H1 (cell line): ENCODE data around the gene SPTBN4. TPM values are rescaled to one million over a fixed set of nuclear protein-coding genes. Genes with fewer than 3 reads are reported as not detected.

Experiments used
- BCL11A ChIP-seq, 2 experiments: IDR thresholded peaks; one replicate each; pipeline ENCODE4 v1.6.1; 2011; ENCODE audit warnings: low read depth in 2 of 2, low read length in 2 of 2, mild to moderate bottlenecking in 2 of 2
- CHD7 ChIP-seq: fragments of 300-600 bp; sonication (generic); IDR thresholded peaks from 2 replicates; pipeline ENCODE4 v1.7.1; 2012; ENCODE audit warnings: low read length, moderate library complexity, mild to moderate bottlenecking, inconsistent platforms; ENCODE audit not compliant: insufficient replicate concordance
- CREB1 ChIP-seq: IDR thresholded peaks from 2 replicates; pipeline ENCODE4 v1.6.1; 2012; ENCODE audit warnings: inconsistent platforms
- SIX5 ChIP-seq: IDR thresholded peaks from 2 replicates; pipeline ENCODE4 v1.6.1; 2011; ENCODE audit warnings: mild to moderate bottlenecking, low read depth, low read length
- TCF12 ChIP-seq: IDR thresholded peaks from 2 replicates; pipeline ENCODE4 v1.6.1; 2011; ENCODE audit warnings: low read depth, mild to moderate bottlenecking, low read length
- YY1 ChIP-seq: IDR thresholded peaks from 2 replicates; pipeline ENCODE4 v1.6.1; 2011; ENCODE audit warnings: low read depth, mild to moderate bottlenecking, low read length
- polyA plus RNA-seq, 7 experiments: library from polyadenylated mRNA; depleted of rRNA in 3 of 7; stranded (reverse) in 5 of 7; unstranded in 2 of 7; fragments of >200 nt in 5 of 7; fragments of 200-250 nt in 2 of 7; gene quantifications; 1 replicate in 5 of 7; 2 replicates in 1 of 7; 4 replicates in 1 of 7; pipeline versions ENCODE4 v1.2.1 to v1.2.3, GENCODE V29; 2011 to 2013; ENCODE audit warnings: missing spikeins in 2 of 7, mixed read lengths in 2 of 7
- total RNA-seq: library from RNA; stranded (reverse); fragmentation: NEBNext Ultra II Directional; extraction: Animal tissue kit (Norgen Biotek cat#: 25700); gene quantifications from 2 replicates; pipeline ENCODE4 v1.2.1, GENCODE V29; 2021

The SPTBN4 gene
- total and polyA plus RNA-seq, 2 of the 8 experiments (the other 6 are each of a cell fraction or from before 2014, with no cell fraction given): 1.9 to 3.0 TPM

GRCh38 chr19:40471111-40471510, 4.3 kb downstream of the SPTBN4 start (continued):
- no peak for TF ChIP-seq CHD7
- no peak for TF ChIP-seq BCL11A (IDR thresholded peaks at IDR 0.05; ENCODE audit: low read depth in 2 of 2, low read length in 2 of 2)
- TF ChIP-seq TCF12: no peak
- no peak for TF ChIP-seq YY1
- no peak for TF ChIP-seq SIX5
- no peak for TF ChIP-seq CREB1
